Fibroblast of skin of right quadriceps (primary cell): ENCODE measurements around the gene RPS6KC1.
"Not testable (repeated sequence)": the region's sequence is repeated elsewhere in the genome, so short reads cannot be mapped to it uniquely, and the experiment has no call there.

Experiments used
- DNase-seq: peaks from one replicate; pipeline ENCODE4 v3.0.0-alpha.2; 2013

RPS6KC1 gene

DNA sequence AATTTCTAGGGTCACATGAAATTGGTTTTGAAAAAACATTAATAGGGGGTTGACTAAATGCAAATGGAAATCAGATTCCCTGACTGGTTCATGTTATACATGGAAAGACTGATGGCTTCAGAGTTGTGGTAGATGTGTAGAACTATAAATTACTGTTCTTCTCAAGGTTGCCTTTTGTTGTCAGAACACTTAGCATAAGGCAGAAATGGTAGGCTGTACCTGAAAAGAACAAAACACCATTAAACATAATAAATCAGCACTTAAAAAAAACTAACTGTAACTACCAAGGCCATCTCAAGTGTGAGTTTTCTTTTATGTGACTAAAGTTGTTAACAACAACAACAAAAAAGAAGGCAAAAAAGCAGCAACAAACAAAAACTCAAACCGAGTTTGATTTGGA, 111.8 kb downstream of the RPS6KC1 start:
- no peak for DNase-seq

DNA sequence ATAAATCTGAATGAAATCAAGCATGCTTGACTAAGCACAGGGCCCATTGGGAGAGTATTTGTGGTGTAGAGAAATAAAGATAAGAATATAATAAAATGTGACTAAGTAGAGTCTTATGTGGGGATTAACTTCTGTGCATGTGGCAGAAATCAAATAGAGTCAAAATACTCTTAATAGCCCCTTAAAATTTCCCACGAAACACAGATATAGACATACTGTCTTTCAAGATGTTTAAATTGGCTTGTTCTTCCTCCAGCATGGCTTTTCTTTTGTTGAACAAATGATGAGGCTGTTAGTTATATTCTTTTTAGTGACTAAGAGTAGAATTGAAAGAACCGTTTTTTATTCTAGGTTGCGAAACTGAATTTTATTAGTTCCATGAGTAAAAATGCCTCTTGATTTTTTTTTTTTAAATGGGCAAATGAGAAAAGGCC, 112.3 kb downstream of the RPS6KC1 start:
- peak; percentile 23 for DNase-seq

DNA sequence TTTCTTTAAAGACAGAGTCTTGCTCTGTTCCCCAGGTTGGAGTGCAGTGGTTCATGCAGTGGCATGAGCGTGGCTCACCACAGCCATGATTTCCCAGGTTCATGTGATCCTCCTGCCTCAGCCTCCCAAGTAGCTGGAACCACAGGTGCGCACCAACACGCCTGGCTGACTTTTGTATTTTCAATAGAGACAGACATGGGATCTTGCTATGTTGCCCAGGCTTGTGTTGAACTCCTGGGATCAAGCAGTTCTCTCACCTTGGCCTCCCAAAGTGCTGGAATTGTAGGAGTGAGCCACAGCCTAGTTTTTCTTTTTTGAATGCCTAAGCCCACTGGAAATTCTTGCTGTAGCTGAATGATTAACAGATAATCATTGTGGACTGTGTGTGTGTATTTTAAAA, 113.5 kb downstream of the RPS6KC1 start:
- no peak for DNase-seq

DNA sequence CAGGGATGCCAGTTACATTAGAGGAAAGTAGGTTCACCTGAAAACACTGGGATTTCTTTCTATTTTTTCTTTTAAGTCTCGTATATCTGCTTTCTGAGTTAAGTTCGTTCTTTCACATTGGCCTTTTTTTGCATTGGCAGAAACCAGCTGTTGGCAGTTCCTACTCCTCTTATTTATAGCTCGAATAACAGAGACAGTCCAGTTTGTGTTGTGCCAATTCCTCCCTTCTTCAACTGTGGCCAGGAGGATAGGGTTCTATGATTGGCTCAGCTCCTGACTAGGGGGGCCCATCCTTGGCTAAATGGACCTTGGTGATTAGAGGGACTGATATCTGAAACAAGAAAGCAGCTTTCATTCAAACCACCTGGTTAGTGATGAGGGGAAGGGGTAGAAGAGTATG, 115.8 kb downstream of the RPS6KC1 start:
- no peak for DNase-seq

DNA sequence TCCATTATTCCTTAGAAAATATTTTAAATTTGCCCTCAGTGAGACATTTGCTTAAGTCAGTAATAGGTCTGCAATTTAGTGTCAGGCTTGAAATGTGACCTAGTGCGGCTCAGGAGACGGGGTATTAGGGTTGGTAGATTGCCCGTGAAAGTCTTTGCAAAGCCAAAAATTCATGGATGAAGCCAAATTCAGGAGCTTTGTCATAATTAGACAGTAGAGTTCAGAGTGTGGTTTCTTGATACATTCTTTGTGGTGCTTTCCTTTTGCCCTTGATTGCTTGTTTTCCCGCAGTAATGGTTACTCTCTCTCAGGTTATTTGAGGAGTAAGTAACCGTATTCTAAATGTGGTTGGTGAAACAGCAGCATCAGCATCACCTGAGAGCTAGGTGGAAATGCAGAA, 120.7 kb downstream of the RPS6KC1 start:
- DNase-seq = no peak

DNA sequence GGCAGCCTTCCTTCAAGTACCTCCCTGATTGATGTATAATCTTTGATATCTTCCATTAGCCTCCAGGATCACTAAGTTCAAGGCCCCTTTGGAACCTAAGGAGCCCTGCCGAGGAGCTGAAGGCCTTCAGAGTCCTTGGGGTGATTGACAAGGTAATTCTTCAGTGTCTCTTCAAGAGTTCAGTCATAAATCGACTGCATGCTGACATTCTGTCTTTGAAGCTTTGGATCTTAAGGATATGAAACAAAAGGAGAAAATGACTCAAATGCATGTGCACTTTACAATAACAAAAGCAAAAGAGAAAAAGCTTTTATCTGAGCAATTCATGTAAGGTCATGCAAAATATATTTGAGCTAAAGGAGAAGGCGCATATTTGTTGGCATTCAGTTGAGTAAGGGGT, 125.3 kb downstream of the RPS6KC1 start:
- no peak for DNase-seq

DNA sequence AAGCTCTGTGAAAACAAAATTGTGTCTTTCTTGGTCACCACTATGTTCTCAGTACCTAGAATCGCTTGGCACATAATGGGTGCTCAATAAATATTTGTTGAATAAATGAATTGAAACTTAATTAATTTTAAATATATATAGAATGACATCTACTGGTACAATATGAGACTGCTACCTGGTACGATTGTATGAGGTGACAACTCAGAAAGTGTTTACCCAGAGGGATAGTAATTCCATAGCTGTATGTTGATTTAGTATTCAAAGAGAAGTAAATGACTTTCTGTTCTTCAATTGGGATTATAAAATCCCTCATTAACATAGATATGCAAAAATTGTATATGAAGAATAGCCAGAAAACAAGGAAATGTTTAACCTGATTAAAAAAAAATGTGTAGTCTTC, 128.7 kb downstream of the RPS6KC1 start:
- DNase-seq = no peak

DNA sequence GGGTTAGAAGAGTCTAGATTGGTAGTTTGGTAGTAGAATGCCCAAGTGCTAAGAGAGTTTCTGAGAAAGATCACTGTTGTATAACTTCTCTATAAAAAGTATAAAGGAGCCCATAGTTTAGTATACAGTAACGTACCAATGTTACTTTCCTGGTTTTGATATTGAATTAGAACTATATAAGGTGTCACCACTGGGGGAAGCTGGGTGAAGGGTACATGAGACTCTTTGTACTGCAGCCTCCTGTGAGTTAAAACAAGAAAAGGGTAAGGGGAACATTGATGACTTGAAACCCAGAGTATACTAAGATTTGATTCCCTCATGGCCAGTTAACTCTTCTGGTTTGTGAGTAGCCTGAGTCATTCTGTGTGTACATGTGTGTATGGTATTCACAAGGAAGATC, 129.8 kb downstream of the RPS6KC1 start:
- no peak for DNase-seq

DNA sequence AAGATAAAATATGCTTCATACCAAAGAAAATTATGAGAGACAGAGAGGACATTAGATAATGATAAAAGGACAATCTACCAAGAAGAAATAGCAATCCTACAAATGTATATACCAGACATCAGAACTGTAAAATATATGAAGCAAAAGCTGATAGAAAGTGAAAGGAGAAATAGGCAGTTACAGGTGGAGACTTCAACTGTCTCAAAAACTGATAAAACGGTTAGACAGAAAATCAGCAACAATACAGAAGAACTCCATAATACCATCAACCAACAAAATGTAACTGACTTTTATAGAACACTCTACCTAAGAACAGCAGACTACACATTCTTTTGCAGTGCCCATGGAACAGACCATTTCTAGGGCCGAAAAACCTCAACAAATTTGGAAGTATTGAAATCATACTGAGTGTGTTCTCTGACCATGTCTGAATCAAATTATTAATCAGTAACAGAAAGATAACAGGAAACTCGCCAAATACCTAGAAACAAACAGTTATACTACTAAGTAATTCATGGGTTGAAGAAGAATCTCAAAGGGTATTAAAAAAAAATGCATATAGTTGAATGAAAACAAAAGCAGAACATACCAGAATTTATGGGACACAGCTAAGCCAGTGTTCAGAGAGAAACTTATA, 132.1 kb downstream of the RPS6KC1 start:
- no peak for DNase-seq

DNA sequence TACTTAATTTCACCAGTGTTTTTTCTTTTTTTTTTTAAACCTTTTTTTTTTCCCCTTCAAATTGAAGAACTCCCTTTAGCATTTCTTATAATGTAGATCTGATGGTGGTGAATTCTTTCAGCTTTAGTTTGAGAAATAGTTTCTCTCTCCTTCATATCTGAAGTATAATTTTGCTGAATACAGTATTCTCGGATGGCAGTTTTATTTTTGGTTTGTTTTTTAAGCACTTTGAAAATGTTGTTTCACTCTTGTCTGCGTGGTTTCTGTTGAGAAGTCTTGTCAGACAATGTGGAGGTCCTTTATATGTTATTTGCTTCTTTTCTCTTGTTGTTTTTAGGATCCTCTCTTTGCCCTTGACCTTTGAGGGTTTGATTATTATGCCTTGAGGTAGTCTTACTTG, 135.1 kb downstream of the RPS6KC1 start:
- no peak for DNase-seq

DNA sequence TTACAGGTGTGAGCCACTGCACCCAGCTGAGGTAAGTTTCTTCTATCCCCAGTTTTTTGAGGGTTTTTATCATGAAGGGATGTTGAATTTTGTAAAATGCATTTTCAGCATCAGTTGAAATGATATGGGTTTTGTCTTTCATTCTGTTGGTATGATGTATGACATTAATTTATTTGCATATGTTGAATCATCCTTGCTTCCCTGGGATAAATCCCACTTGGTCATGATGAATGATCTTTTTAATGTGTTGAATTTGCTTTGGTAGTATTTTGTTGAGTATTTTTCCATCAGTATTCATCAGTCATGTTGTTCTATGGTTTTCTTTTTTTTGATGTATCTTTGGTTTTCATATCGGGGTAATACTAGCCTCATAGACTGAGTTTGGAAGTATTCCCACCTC, 141.0 kb downstream of the RPS6KC1 start:
- DNase-seq = no peak

DNA sequence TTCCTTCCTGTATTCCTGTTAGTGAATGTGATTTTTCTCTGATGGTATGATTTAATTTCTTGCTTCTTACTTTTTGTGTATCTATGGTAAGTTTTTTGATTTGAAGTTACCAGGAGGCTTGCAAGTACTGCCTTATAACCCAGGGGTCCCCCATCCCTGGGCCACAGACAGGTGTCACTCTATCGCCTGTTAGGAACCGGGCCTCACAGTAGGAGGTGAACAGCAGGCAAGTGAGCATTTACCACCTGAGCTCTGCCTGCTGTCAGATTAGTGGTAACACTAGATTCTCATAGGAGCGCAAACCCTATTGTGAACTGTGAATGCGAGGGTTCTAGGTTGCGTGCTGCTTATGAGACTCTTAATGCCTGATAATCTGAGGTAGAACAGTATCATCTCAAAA, 143.3 kb downstream of the RPS6KC1 start:
- DNase-seq = no peak

DNA sequence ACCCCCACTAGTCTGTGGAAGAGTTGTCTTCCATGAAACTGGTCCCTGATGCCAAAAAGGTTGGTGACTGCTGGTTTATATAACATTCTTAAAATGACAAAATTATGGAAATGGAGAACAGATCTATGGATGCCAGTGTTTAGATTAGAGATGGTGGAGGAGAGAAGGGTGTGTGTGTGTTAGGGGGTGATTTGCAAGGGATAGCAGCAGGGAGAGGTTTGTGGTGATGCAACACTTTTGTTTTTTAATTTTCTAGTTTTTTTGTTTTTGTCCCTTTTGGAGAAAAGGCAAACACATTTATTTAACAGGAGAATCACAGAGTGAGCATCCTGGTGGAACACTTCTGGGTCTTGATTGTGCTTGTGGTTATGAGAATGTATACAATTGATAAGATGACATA, 143.8 kb downstream of the RPS6KC1 start:
- DNase-seq = no peak

DNA sequence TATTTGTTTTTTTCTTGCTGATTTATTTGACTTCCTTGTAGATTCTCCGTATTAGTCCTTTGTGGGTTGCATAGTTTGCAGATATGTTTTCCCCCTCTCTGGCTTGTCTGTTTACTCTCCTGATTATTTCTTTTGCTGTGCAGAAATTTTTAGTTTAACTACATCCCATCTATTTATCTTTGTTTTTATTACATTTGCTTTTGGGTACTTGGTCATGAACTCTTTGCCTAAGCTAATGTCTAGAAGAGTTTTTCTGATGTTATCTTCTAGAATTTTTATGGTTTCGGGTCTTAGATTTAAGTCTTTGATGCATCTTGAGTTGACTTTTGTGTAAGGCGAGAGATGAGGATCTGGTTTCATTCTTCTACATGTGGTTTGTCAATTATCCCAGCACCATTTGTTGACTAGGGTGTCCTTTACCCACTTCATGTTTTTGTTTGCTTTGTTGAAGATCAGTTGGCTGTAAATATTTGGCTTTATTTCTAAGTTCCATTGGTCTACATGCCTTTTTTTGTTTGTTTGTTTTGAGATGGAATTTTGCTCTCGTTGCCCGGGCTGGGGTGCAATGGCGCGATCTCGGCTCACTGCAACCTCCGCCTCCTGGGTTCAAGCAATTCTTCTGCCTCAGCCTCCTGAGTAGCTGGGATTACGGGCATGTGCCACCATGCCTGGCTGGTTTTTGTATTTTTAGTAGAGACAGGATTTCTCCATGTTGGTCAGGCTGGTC, 145.4 kb downstream of the RPS6KC1 start:
- DNase-seq = not testable (repeated sequence)

DNA sequence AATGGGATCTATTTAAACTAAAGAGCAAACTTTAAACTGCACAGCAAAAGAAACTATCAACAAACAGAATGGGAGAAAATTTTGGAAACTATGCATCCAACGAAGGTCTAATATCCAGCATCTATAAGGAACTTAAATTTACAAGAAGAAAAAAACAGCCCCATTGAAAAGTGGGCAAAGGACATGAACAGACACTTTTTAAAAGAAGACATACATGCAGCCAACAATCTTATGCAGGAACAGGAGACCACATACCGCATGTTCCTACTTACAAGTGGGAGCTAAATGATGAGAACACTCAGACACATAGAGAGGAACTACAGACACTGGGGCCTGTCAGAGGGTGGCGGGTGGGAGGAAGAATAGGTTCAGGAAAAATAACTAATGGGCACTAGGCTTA, 149.6 kb downstream of the RPS6KC1 start:
- no peak for DNase-seq

DNA sequence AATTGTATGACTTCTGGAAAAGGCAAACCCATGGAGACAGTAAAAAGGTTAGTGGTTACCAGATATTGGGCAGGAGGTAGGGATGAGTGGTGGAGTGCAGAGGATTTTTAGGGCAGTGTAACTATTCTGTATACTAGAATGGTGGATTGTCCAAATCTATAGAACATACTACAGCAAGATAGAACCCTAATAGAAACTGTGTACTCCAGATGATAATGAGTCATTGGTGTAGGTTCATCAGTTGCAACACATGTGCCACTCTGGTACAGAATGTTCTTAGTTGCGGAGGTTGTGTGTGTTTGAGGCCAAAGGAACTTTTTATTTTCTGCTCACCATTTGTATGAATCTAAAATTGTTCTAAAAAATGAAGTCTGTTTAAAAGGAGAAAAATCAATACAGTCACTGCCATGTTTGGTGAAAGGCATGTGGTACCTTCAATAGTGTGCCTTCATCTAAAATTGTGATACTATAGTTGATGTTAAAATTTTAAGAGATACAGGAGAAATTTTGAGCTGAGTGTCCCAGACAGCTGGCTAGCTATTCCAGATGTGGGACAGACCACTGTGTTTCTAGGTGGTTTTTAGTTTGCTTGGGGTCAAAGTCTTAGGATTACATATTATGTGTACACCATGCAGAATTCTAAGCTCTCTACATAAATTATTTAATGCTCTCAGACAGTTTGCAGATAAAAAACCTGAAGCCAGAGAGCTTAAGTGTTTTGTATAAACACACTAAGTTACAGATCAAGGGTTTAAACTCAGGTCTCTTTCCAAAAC, 150.5 kb downstream of the RPS6KC1 start:
- DNase-seq = no peak

DNA sequence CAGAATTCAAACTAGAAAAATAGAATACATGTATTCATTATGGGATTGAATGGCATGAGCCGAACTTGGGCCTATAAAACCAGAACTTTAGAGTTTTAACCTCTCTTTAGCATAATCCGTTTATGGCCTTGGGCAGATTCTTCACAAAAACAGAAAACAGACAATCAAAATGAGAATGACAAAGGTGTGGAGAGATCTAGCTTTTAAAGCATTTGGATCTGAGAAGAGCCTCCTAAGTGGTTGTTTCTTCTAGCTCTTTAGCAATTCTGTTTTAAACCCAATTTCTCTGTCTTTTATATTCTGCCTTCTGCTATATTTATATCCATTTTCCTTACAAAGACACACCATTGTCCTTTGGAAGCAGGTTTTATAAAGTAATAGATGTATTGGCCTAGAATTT, 160.2 kb downstream of the RPS6KC1 start:
- DNase-seq = no peak

DNA sequence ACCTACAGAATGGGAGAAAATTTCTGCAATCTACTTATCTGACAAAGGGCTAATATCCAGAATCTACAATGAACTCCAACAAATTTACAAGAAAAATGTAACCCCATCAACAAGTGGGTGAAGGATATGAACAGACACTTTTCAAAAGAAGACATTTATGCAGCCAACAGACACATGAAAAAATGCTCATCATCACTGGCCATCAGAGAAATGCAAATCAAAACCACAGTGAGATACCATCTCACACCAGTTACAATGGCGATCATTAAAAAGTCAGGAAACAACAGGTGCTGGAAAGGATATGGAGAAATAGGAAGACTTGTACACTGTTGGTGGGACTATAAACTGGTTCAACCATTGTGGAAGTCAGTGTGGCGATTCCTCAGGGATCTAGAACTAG, 168.0 kb downstream of the RPS6KC1 start:
- not testable (repeated sequence) for DNase-seq

DNA sequence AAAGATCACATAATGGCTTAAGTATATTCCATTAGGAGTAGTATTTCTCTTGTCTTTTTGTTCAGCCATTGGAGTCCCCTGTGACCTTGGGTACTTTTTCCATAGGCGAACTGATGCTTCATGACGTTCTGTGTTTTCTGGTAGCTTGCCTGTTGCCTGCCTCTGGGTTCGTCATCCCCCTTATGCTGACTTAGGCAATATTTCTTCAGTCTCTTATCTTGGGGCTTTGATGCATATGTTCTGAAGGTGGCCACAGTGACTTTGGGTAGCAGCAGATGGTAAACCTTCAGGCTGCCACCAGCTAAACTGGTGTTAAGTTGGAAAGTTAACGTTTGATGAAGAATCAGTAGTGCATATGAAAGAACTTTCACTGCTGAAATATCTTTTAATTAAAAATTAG, 170.2 kb downstream of the RPS6KC1 start:
- DNase-seq = no peak

DNA sequence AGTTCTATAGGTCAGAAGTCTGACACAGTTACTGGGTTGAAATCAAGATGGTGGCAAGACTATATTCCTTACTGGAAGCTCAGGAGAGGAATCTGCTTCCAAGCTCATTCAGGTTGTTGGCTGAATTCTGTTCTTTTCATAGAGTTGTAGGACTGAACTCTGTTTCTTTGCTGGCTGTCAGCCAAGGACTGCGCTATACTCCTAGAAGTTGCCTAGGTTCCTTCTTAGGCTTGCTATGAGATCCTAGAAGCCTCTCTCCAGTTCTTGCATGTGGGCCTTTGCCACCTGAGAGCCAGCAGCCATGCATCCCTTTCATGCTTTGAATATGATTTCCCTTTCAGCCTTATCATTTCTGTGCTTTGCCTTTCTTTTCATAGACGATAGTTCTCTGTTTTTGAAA, 176.4 kb downstream of the RPS6KC1 start:
- no peak for DNase-seq

DNA sequence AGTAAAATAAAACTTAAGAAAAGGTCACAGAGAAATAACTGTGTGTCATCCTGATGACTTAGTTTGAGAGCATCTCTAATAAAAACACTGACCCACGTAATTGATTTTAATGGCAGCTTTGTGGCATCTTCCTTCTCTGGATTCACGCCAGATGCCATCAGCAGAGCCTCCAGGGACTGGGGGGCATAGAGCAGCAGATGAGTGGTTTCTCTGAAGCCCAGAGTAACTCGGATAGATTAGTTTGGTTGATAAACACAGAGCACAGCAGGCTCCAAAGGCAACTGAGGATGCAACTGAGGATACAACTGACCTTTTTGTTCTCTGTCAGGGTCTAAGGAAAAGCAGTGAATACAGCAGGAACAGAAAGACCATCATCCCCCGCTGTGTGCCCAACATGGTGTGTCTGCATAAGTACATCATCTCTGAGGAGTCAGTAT, 180.8 kb downstream of the RPS6KC1 start:
- peak; percentile 24 for DNase-seq

DNA sequence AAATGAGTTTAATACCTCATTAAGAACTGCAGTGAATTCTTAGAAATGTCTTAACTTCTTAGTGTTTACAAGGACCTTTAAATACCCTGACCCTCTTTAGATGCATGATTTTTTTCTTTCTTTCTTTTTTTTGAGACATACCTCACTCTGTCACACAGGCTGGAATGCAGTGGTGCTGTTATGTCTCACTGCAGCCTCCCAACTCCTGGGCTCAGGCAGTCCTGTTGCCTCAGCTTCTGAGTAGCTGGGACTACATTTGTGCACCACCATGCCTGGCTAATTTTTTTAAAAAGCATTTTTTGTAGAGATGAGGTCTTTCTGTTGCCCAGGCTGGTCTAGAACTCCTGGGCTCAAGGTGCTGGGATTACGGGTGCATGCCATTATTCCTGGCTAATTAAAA, 191.8 kb downstream of the RPS6KC1 start:
- no peak for DNase-seq

DNA sequence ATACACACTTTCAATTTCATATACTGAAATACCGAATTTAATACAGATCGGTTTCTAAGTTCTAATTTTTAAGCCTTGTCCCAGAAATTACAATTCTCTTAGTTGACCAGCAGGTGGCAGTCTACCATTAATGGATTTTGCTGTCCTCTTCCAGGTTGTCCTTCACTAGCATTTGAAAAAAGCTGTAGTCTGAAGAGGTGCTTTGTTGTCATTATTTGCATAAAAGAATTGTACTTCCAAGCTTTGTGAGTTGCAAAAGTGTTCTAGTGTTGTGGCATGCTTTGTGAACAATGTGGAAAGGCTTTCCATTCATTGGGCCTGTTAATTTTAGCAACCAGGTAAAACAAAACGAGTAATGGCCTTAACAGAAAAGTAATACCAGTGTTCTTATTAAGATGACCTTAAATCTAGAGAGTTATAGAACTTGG, 193.6 kb downstream of the RPS6KC1 start:
- DNase-seq = peak; percentile 48
